SK-N-SH (cell line): ENCODE results near the gene PBX3. TPM values are rescaled to one million over a fixed set of nuclear protein-coding genes. Genes with fewer than 3 reads are reported as not detected.

Experiments used
- CTCF ChIP-seq: fragments of 200-600 bp; sonication (generic); IDR thresholded peaks from 2 replicates; pipeline ENCODE4 v1.6.1; 2017; ENCODE audit warnings: antibody characterized with exemption, mild to moderate bottlenecking, moderate library complexity
- EZH2phosphoT487 ChIP-seq: fragments of 200-600 bp; sonication (generic); IDR thresholded peaks from 2 replicates; pipeline ENCODE4 v1.6.1; 2017; ENCODE audit warnings: low read depth, mixed run types, mild to moderate bottlenecking, antibody characterized with exemption, moderate library complexity, borderline replicate concordance
- FOSL2 ChIP-seq: IDR thresholded peaks from 2 replicates; pipeline ENCODE4 v1.4.0; 2012; ENCODE audit warnings: low read depth, mild to moderate bottlenecking, moderate library complexity, borderline replicate concordance
- FOXJ3 ChIP-seq: sonication (generic); formaldehyde crosslinking; IDR thresholded peaks from 2 replicates; pipeline ENCODE4 v1.5.1; 2020; ENCODE audit warnings: mild to moderate bottlenecking, missing genetic modification reagents
- FOXM1 ChIP-seq: IDR thresholded peaks from 2 replicates; pipeline ENCODE4 v1.4.0; 2012; ENCODE audit warnings: low read depth, mild to moderate bottlenecking
- GATA2 ChIP-seq: sonication (generic); formaldehyde crosslinking; IDR thresholded peaks from 2 replicates; pipeline ENCODE4 v1.5.0; 2020; ENCODE audit warnings: mild to moderate bottlenecking, missing genetic modification reagents
- IRF3 ChIP-seq: fragments of 150-350 bp; IDR thresholded peaks from 2 replicates; pipeline ENCODE4 v1.6.1; 2016; ENCODE audit warnings: mild to moderate bottlenecking, low read depth, low read length
- MEF2A ChIP-seq: IDR thresholded peaks from 2 replicates; pipeline ENCODE4 v1.4.0; 2012; ENCODE audit warnings: low read depth, borderline replicate concordance
- NFIC ChIP-seq: IDR thresholded peaks from 2 replicates; pipeline ENCODE4 v1.4.0; 2012; ENCODE audit warnings: borderline replicate concordance
- NRF1 ChIP-seq: IDR thresholded peaks from 2 replicates; pipeline ENCODE4 v1.6.1; 2012; ENCODE audit warnings: low read depth, mild to moderate bottlenecking, low read length
- PBX3 ChIP-seq: IDR thresholded peaks from 2 replicates; pipeline ENCODE4; 2012
- POLR2AphosphoS5 ChIP-seq: IDR thresholded peaks from 2 replicates; pipeline ENCODE4 v1.6.1; 2012; ENCODE audit warnings: low read depth, low read length
- RCOR1 ChIP-seq: fragments of 150-350 bp; IDR thresholded peaks from 2 replicates; pipeline ENCODE4 v1.6.1; 2017; ENCODE audit warnings: antibody characterized with exemption, low read length
- RXRA ChIP-seq: IDR thresholded peaks from 2 replicates; pipeline ENCODE4 v1.4.0; 2012; ENCODE audit warnings: low read depth, mild to moderate bottlenecking, borderline replicate concordance
- SIN3A ChIP-seq: IDR thresholded peaks from 2 replicates; pipeline ENCODE4 v1.6.1; 2012; ENCODE audit warnings: low read depth, mild to moderate bottlenecking, low read length, moderate library complexity, borderline replicate concordance
- SMC3 ChIP-seq: IDR thresholded peaks from 2 replicates; pipeline ENCODE4 v1.6.1; 2012; ENCODE audit warnings: low read depth, low read length, improper control_type of control experiment
- USF2 ChIP-seq: fragments of 150-350 bp; IDR thresholded peaks from 2 replicates; pipeline ENCODE4 v1.6.1; 2017; ENCODE audit warnings: antibody characterized with exemption, low read length, low read depth, borderline replicate concordance
- ZBTB33 ChIP-seq: IDR thresholded peaks from 2 replicates; pipeline ENCODE4 v1.4.0; 2012; ENCODE audit warnings: low read depth, borderline replicate concordance
- polyA plus RNA-seq, 3 experiments: library from polyadenylated mRNA; depleted of rRNA; stranded (reverse); fragments of >200 nt; gene quantifications; 2 replicates each; pipeline ENCODE4 v1.2.3, GENCODE V29; 2012

Gene PBX3
- polyA plus RNA-seq, 1 of the 3 experiments (the other 2 are of a cell fraction): 73.0 TPM

GRCh38 chr9:125932012-125932411 lies 184.8 kb downstream of the PBX3 start (continued):
- TF ChIP-seq CTCF (no peak), RXRA (no peak; the same call in 1 of the 2 replicates), FOSL2 (peak; percentile 95), ZBTB33 (0 out of 2 replicates have a peak, but pooled peaks have one; percentile 53), MEF2A (0 out of 2 replicates have a peak, but pooled peaks have one; percentile 28), SIN3A (no peak), EZH2phosphoT487 (no peak), PBX3 (peak; percentile 62), FOXM1 (no peak), IRF3 (no peak), USF2 (no peak), SMC3 (no peak), FOXJ3 (CRISPR knock-in tag) (no peak), NFIC (peak; percentile 93), NRF1 (no peak), RCOR1 (no peak), GATA2 (no peak), POLR2AphosphoS5 (peak; percentile 51; the same call in 1 of the 2 replicates)
